Activated effector memory CD4-positive, alpha-beta T cell treated with anti-CD3 and anti-CD28 coated beads, Interleukin-2, amount 50 U/mL, for 16 hours (primary cell): Measurements from ENCODE around the gene OSBPL8.
"Not testable (repeated sequence)": the region's sequence is repeated elsewhere in the genome, so short reads cannot be mapped to it uniquely, and the experiment has no call there.

Experiments
- DNase-seq: peaks from one replicate; pipeline ENCODE4 v3.0.0-alpha.2; 2020

Gene OSBPL8

DNA sequence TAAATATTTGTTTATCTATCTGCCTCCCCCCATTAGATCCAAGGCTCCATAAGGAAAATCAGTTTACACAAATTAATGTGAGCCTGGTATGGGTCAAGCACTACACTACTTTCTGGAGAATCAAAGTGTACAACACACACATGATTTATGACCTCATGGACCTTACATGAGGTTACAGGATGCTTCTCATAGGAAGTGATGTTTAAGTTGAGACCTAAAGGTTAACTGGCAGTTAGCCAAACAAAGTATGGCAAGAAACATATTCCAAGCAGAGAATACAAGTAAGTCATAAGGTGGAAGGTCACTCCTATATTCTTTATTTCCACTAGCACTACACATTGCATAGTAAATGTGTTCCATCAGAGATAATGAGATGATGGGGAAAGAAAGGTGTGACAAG, 39.2 kb downstream of the OSBPL8 start:
- DNase-seq = no peak

GRCh38 chr12:76519538-76519937, 40.0 kb downstream of the OSBPL8 start:
- no peak for DNase-seq

DNA sequence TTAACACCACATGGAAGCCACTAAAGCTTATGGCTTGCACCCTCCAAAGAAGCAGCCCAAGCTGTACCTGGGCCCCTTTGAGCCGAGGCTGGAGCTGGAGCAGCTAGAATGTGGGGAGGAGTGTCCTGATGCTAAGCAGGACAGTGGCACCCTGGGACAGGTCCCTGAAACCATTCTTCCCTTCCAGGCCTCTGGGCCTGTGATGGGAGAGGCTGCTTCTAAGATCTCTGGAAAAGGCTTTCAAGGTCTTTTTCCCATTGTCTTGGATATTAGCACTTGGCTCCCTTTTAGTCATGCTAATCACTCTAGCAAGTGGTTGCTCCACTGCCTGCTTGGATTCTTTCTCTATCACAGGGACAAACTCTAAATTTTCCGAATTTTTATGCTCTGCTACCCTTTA, 40.9 kb downstream of the OSBPL8 start:
- no peak for DNase-seq

- no peak for DNase-seq
These were observed 44.3 kb downstream of the OSBPL8 start for GRCh38 chr12:76515271-76515670.

GRCh38 chr12:76511116-76511716, 48.4 kb downstream of the OSBPL8 start:
- not testable (repeated sequence) for DNase-seq

- DNase-seq = no peak
These were observed 51.2 kb downstream of the OSBPL8 start for GRCh38 chr12:76508128-76508980.

GRCh38 chr12:76506149-76506548, 53.4 kb downstream of the OSBPL8 start:
- no peak for DNase-seq

DNA sequence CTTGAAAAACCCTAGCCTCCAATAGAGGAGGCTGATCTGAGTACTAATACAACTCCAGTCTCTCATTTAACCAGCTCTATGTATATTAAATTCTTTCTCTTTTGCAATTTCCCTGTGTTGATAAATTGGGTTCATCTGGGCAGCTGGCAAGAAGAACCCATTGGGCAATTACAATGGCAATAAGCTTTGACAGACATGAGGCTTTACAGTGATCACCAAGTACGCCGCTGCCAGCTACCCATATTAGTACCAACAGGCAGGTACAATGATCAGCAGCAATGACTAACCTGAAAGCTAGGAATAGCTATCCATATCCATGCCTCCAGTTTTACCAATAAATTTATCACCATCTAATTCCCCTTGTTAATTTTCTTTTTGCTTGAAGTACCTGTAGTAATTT, 54.5 kb downstream of the OSBPL8 start:
- DNase-seq = no peak

DNA sequence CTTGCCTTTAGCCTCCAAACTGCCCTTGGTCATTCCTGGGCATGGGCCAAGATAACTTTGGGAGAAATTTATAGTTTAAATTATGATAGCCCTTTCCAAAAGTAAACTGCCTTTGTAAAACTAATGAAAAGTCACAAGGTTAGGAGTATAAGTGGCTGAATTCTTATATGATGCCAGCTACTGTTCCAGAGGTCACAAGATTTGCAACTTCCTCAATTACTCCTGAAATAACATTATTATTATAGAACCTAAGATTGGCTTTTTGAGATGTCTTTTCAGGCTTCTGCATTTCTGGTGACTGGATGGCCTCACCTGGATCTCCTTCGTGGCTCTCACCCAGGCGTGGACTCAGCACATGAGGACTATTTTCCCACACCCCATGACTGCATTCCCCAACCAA, 55.0 kb downstream of the OSBPL8 start:
- no peak for DNase-seq

- no peak for DNase-seq
These were observed 55.6 kb downstream of the OSBPL8 start for GRCh38 chr12:76503957-76504356.

DNA sequence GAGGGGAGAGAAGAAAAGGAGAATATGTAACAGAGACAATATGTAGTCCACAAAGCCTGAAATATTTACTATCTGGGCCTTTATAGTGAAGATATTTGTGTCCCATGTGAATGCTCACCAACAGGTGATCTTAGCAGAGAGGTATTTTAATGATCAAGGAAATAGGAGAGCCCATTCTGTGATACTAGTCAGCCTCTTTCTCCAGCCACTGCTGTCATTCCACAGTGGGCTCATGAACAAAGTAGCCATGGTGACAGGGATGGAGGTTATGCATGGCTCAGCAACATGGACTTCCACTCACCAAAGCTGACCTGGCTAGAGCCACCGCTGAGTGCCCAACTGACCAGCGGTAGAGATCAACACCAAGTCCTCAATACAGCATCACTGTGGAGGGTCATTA, 58.2 kb downstream of the OSBPL8 start:
- no peak for DNase-seq

DNA sequence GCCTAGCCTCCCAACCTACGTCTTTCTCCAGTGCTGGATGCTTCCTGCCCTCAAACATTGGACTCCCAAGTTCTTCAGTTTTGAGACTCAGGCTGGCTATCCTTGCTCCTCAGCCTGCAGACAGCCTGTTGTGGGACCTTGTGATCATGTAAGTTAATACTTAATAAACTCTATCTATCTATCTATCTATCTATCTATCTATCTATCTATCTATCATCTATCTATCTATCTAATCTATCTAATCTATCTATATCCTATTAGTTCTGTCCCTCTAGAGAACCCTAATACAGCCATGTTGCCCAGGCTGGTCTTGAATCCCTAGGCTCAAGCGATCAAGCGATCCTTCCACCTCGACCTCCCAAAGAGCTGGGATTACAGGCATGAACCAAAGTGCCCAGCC, 60.4 kb downstream of the OSBPL8 start:
- not testable (repeated sequence) for DNase-seq

- DNase-seq = no peak
These were observed 64.0 kb downstream of the OSBPL8 start for GRCh38 chr12:76495556-76495955.

GRCh38 chr12:76491292-76491691, 68.3 kb downstream of the OSBPL8 start:
- DNase-seq = no peak

DNA sequence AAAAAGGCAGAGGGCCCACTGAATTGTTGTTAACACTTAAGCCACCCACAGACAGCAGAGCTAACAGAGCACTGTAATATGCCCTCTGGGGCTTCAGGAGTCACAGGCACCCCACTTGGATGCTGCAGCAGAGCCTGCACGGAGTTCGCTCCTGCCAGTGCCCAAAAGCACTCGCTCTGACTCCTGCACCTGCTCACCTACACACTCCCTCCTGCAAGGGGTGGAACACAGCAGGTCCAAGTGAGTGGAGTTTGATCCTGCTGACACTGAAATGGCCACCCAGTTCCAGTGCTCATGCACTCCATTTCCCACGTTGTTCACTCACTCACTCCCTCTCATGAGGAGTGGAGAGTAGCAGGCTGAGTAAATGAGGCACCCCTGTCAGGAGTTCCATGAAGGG, 68.8 kb downstream of the OSBPL8 start:
- DNase-seq = no peak

DNA sequence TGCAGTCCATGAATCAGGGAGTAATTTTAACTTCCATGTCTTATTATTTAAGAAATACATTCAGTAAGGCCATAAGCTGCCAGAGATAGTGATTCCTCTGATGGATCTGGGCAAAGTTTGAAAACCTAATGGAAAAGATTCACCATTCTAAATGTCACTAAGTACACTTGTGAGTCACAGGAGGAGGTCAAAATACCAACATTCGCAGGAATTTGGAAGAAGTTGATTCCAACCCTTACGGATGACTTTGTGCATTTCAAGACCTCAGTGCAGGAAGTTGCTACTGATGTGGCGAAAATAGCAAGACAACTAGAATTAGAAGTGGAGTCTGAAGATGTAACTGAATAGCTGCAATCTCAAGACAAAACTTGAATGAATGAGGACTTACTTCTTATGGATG, 69.8 kb downstream of the OSBPL8 start:
- no peak for DNase-seq

GRCh38 chr12:76486011-76486410, 73.6 kb downstream of the OSBPL8 start:
- DNase-seq = no peak

DNA sequence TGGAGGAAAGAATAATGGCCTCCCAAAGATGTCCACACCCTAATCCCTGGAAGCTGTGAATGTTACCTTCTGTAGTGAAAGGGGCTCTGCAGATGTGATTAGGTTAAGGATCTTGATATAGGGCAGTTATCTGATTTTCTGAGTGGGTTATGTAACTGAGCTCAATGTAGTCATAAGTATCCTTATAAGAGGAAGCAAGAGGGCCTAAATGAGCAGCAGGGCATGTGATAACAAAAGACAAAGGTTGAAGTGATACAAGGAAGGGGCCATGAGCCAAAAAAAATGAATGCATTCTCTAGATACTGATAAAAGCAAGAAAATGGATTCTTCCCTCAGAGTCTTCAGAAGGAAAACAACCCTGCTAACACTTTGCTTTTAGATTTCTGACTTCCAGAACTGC, 78.8 kb downstream of the OSBPL8 start:
- DNase-seq = no peak

DNA sequence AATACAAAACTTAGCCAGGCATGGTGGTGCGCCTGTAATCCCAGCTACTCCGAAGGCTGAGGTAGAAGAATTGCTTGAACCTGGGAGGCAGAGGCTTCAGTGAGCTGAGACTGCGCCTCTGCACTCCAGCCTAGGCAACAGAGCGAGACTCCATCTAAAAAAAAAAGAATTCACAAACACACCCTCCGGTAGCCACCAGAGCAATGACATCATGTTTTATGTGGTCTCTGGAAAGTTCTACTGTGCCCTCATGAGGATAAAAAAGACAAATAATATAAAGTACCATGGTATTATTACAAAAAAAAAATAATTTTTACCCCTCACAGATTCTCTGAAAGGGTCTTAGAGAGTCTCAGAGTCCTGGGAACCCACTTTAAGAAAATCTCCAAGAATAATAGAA, 81.5 kb downstream of the OSBPL8 start:
- no peak for DNase-seq

GRCh38 chr12:76472862-76473261, 86.7 kb downstream of the OSBPL8 start:
- DNase-seq = not testable (repeated sequence)

DNA sequence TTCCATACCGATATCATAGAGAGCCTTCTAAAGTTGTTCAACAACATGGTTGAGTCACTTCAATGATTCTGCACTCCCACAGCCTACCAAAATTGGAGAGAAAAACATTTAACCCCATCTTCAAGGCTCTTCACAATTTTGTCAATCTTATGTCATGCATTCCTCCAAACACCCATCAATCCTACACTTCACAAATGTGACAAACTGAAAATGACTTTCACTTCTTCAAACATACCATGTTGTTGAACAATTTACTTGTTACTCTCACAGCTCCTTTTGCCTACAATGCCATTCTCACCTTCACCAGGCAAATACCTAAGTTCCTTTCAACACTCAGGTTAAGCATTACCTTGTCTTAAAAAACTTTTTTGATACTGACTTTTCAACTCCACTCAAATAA, 88.0 kb downstream of the OSBPL8 start:
- DNase-seq = no peak

DNA sequence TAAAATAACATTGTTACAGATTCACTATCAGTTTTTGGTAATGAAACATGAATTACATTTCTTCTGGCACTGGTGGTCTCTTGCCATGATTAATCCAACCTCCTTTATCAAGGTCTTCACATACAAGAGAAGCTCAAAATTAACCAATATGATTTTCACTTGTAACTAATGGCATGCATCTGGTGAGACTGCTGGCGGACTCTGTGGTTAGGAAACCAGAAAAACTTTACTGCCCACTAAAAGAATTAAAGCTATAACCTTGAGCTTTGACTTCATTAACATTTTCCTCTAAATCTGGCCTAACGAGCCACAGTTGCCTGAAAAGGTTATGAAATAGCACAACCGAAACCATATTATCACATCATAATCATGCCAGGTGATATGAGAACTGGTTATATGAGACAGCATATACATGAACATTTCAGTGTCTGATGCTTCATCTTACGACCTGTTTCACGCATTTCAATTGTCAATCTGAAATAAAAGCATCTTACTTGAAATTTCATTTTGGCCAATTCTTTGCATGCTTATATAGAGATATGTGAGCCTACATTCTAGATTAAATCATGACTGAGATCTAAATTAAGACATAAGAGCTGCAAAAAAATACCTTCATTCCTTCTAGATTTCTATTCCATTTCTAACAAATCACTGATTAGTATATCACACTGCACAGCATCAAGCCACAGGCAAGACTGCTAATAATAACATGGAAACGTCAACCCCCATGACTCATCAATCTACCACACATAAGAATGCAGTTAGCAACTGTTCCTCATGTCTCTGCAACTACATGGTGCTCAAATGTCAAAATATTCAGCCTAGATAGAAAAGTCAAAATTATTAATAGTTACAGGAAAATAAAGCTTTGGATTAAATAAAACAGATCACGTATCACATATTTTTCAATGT, 89.3 kb downstream of the OSBPL8 start:
- no peak for DNase-seq

DNA sequence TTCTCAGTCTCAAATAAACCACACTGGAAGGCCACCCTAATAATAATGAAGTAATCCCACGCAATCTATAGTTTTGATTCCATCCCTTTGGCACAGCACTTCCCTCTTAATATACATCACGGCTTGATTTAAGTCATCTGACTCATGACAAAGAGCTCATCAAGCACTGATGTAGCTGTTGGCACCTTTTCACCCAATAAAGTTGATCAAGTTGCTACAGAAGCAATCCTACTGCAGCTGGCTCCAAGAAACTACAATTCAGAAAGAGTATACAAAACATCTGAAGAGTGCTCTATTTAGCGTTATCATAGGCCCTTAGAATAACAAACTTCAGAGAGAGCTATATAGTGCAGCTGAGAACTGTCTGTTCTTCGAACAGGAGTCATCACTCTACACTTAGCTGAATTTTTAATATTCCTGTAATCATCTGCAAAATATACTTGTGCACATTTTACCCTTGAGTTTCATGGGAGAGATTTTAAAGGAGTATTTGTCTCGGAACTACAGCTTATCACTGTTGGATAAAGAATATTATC, 94.9 kb downstream of the OSBPL8 start:
- DNase-seq = no peak
